GM12801 (cell line): ENCODE results near the gene MAGEL2.

ENCODE experiments used
- CTCF ChIP-seq: IDR thresholded peaks from one replicate; pipeline ENCODE4 v1.5.1; 2011; ENCODE audit warnings: control low read depth; ENCODE audit not compliant: insufficient read length; ENCODE audit errors: extremely low read depth

Gene MAGEL2

GRCh38 chr15:23647421-23648370, at the start of gene MAGEL2:
Gene MAGEL2, minus strand, starts transcription at chr15:23647867. Its CDS starts 125 bp downstream, at chr15:23647742.
- no peak for TF ChIP-seq CTCF

GRCh38 chr15:23695282-23695681, 47.6 kb upstream of the MAGEL2 start:
- no peak for TF ChIP-seq CTCF

- no peak for TF ChIP-seq CTCF
Observed at GRCh38 chr15:23694592-23694991, 46.9 kb upstream of the MAGEL2 start.

GRCh38 chr15:23690450-23690852, 42.8 kb upstream of the MAGEL2 start:
- TF ChIP-seq CTCF = no peak

- TF ChIP-seq CTCF = no peak
Observed at GRCh38 chr15:23690015-23690414, 42.3 kb upstream of the MAGEL2 start.

- TF ChIP-seq CTCF = no peak
Observed at GRCh38 chr15:23687143-23687470, 39.4 kb upstream of the MAGEL2 start, which contains the start of gene NDN. Gene NDN, minus strand, starts transcription at chr15:23687305. Its CDS starts 88 bp downstream, at chr15:23687217.

- TF ChIP-seq CTCF = no peak
Observed at GRCh38 chr15:23686466-23687142, 38.9 kb upstream of the MAGEL2 start.
